Measurements from ENCODE around the gene PPIC.

- TF ChIP-seq, protein P1, sequence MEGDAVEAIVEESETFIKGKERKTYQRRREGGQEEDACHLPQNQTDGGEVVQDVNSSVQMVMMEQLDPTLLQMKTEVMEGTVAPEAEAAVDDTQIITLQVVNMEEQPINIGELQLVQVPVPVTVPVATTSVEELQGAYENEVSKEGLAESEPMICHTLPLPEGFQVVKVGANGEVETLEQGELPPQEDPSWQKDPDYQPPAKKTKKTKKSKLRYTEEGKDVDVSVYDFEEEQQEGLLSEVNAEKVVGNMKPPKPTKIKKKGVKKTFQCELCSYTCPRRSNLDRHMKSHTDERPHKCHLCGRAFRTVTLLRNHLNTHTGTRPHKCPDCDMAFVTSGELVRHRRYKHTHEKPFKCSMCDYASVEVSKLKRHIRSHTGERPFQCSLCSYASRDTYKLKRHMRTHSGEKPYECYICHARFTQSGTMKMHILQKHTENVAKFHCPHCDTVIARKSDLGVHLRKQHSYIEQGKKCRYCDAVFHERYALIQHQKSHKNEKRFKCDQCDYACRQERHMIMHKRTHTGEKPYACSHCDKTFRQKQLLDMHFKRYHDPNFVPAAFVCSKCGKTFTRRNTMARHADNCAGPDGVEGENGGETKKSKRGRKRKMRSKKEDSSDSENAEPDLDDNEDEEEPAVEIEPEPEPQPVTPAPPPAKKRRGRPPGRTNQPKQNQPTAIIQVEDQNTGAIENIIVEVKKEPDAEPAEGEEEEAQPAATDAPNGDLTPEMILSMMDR (IDR thresholded peaks at IDR 0.05; ENCODE audit: insufficient read depth, low read depth, low read length): no peak
- TF ChIP-seq EZH2 (IDR thresholded peaks at IDR 0.05; ENCODE audit: insufficient read depth, low read length): no peak
Observed at GRCh38 chr5:123039673-123040072, 3.1 kb upstream of the PPIC start.

All from astrocyte (in vitro differentiated cells and primary cell).